Panc1 (cell line): ENCODE measurements around the gene OR4D5. TPM values are rescaled to one million over a fixed set of nuclear protein-coding genes. Genes with fewer than 3 reads are reported as not detected.

Source experiments
- ATAC-seq: fragments of 200-7000 bp; cut with Tn5 transposase; 2 replicates; pipeline ENCODE4 v1.9.1; 2020; ENCODE audit warnings: mild to moderate bottlenecking, moderate library complexity
- BruUV-seq: library from RNA; stranded (reverse); fragments of 400-500 nt; replicated peaks from 2 replicates; lab custom pipeline; 2021; lab: Mats Ljungman, UMichigan
- CTCF ChIA-PET: fragments of 300-600 bp; sonication (Branson Sonifier 250); formaldehyde crosslinking; loops from one replicate; lab custom pipeline; 2022; ENCODE audit warnings: antibody characterized with exemption; lab: Charles Lee
- POLR2A ChIA-PET: fragments of 300-600 bp; sonication (Branson Sonifier 250); formaldehyde crosslinking; loops from one replicate; lab custom pipeline; 2022; ENCODE audit warnings: antibody characterized with exemption; lab: Charles Lee
- DNase-seq: peaks from one replicate; pipeline ENCODE4 v3.0.0-alpha.2; 2010; ENCODE audit warnings: low read depth, low spot score
- H3K27ac ChIP-seq: 2 replicates; pipeline ENCODE4 v1.5.1; 2011; ENCODE audit warnings: mild to moderate bottlenecking, low read length, inconsistent platforms
- H3K27me3 ChIP-seq: fragments of 200-500 bp; sonication (Bioruptor generic); 2 replicates; pipeline ENCODE4 v1.6.0; 2014; ENCODE audit warnings: low read length, inconsistent platforms; ENCODE audit not compliant: control insufficient read depth, insufficient read depth
- H3K36me3 ChIP-seq: fragments of 200-500 bp; sonication (Bioruptor generic); 2 replicates; pipeline ENCODE4 v1.5.1; 2014; ENCODE audit warnings: inconsistent platforms, mild to moderate bottlenecking, low read length, moderate library complexity; ENCODE audit not compliant: control insufficient read depth, insufficient read depth
- H3K4me1 ChIP-seq: 2 replicates; pipeline ENCODE4 v1.5.1; 2011; ENCODE audit warnings: inconsistent platforms, mild to moderate bottlenecking, low read length, moderate library complexity; ENCODE audit not compliant: control insufficient read depth, insufficient read depth
- H3K4me3 ChIP-seq, 2 experiments: 2 replicates each; pipeline ENCODE4 v1.5.1; 2011 to 2012; ENCODE audit warnings: low read depth in 2 of 2, low read length in 2 of 2, mild to moderate bottlenecking in 2 of 2, inconsistent platforms in 1 of 2, moderate library complexity in 1 of 2
- H3K9me3 ChIP-seq: fragments of 200-500 bp; sonication (Bioruptor generic); 2 replicates; pipeline ENCODE4 v1.5.1; 2014; ENCODE audit warnings: low read depth, mild to moderate bottlenecking, inconsistent platforms, low read length, moderate library complexity; ENCODE audit not compliant: control insufficient read depth, insufficient read depth
- CTCF ChIP-seq: fragments of 450-650 bp; IDR thresholded peaks from 2 replicates; pipeline ENCODE4 v1.5.1; 2017; ENCODE audit warnings: mild to moderate bottlenecking
- POLR2AphosphoS5 ChIP-seq: IDR thresholded peaks from 2 replicates; pipeline ENCODE4 v1.6.1; 2012; ENCODE audit warnings: mild to moderate bottlenecking, low read depth, low read length, moderate library complexity
- REST ChIP-seq, 2 experiments: IDR thresholded peaks; 2 replicates each; pipeline ENCODE4 v1.6.1; 2011 to 2012; ENCODE audit warnings: low read depth in 2 of 2, control low read depth in 1 of 2, low read length in 1 of 2, mild to moderate bottlenecking in 1 of 2, moderate library complexity in 1 of 2; ENCODE audit not compliant: insufficient read depth in 1 of 2
- SIN3A ChIP-seq: IDR thresholded peaks from 2 replicates; pipeline ENCODE4 v1.6.1; 2012; ENCODE audit warnings: low read depth, mild to moderate bottlenecking, low read length, moderate library complexity, borderline replicate concordance; ENCODE audit not compliant: insufficient read depth
- TCF7L2 ChIP-seq: IDR thresholded peaks from 2 replicates; pipeline ENCODE4 v1.6.1; 2011; ENCODE audit warnings: mild to moderate bottlenecking, low read depth, low read length, inconsistent platforms
- in situ Hi-C: cut with HindIII; loops from 2 replicates; pipeline ENCODE4 v1.10.0; 2016; ENCODE audit warnings: low sequenced_read_pairs, low pct_unique_long_range_greater_than_20kb
- intact Hi-C: fragments of 100-400 bp; cut with micrococcal nuclease; formaldehyde crosslinking; loops from one replicate; pipeline ENCODE4 v1.10.0; 2022; ENCODE audit not compliant: unreplicated experiment
- total RNA-seq: library from RNA; stranded (reverse); gene quantifications from one replicate; pipeline ENCODE4 v1.2.1, GENCODE V29; 2021; ENCODE audit not compliant: unreplicated experiment

The OR4D5 gene
- total RNA-seq, 1 experiment from 2014 or later, result not detected

- no peak for ATAC-seq
- Histone ChIP-seq H3K27ac (no peak within 1 kb of the TSS), H3K36me3 (no peaks in the 10 kb centered on the region), H3K4me3 (no peak within 1 kb of the TSS), H3K4me1 (no peaks in the 10 kb centered on the region), H3K27me3 (no peaks in the 10 kb centered on the region), H3K9me3 (no peaks in the 10 kb centered on the region)
- intact Hi-C loops, result no loop called here
- no peak for DNase-seq
- in situ Hi-C loops, result no loop called here
- TF ChIP-seq REST (IDR thresholded peaks at IDR 0.05; ENCODE audit: insufficient read depth in 1 of 2, low read depth in 2 of 2, low read length in 1 of 2) (no peak), SIN3A (no peak), CTCF (no peak), TCF7L2 (no peak), POLR2AphosphoS5 (no peak)
- BruUV-seq, result no TSS peak
- CTCF ChIA-PET, result no interaction called here
- POLR2A ChIA-PET, result no interaction called here
Observed at GRCh38 chr11:123901867-123902266, 37.5 kb upstream of the OR4D5 start, which contains the start of gene OR8D4. Gene OR8D4, plus strand, starts transcription at chr11:123902167. Its CDS starts 4,265 bp downstream, at chr11:123906432.

GRCh38 chr11:123903932-123904331 is 35.5 kb upstream of the OR4D5 start:
- intact Hi-C loops (no loop called here), in situ Hi-C loops (no loop called here)
- TF ChIP-seq TCF7L2 (no peak), POLR2AphosphoS5 (no peak), CTCF (no peak), REST (IDR thresholded peaks at IDR 0.05; ENCODE audit: insufficient read depth in 1 of 2, low read depth in 2 of 2, low read length in 1 of 2) (no peak), SIN3A (no peak)
- ChIA-PET CTCF (no interaction called here), POLR2A (no interaction called here)
- no peak for DNase-seq
- Histone ChIP-seq H3K36me3 (no peaks in the 10 kb centered on the region), H3K4me3 (no peak overlapping the region), H3K9me3 (no peaks in the 10 kb centered on the region), H3K27ac (no peak overlapping the region), H3K4me1 (no peaks in the 10 kb centered on the region), H3K27me3 (no peaks in the 10 kb centered on the region)
- ATAC-seq, result no peak
- BruUV-seq, result no TSS peak
